ENCODE results near the gene CAMK1D.

CAMK1D gene

DNA sequence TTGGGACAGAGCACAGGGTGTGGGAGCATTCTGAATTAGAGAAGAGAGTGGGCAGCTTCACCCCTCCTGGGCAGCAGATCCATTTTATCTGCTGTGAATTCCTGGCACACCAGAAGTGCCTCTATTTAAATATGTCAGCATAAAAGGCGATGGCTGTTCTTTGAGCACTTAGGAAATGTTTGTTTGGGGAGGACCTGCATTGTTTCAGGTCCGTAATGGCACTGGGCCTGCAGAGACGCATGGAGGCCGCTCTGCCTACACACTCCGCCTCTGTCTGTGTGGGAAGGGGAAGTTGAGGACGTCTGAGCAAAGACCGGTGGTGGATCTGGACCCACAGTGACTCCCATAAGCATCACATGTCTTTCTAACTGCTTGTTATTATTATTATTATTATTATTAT is 253.2 kb downstream of the CAMK1D start:
- DNase-seq = no peak

DNA sequence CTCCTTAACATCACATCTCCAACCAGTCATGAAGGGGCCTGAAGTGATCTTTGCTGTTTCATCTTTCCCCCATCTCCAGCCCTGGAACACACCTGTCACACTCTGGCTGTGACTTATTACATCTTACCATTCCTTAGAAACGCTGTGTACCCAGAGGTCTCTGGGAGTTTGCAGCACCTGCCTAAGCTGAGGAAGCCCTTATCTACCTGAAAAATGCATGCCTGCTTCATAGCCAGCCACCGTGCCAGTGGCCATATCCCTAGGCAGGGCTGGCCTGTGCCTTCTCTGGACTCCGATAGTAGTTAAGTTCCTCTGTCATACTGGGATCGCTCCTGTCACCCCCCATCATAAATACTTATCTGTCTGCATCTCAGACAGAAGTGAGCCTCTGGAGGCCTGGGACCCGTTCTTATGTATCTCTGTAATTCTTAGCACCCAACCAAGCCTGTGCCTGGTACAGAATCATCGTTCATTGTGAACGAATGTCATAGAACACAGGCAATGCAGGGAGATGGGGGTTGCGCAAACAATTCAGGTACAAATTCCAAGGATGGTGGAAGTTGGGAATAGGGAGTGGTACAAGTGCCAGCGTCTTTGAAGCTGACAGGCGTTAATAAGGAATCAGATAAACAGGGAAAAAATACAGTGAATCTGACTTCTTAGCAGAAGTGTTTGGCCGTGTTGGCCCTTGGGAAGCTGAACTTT is 254.6 kb downstream of the CAMK1D start:
- no peak for DNase-seq

GRCh38 chr10:12605580-12606405 is 256.4 kb downstream of the CAMK1D start:
- DNase-seq = peak; percentile 90

DNA sequence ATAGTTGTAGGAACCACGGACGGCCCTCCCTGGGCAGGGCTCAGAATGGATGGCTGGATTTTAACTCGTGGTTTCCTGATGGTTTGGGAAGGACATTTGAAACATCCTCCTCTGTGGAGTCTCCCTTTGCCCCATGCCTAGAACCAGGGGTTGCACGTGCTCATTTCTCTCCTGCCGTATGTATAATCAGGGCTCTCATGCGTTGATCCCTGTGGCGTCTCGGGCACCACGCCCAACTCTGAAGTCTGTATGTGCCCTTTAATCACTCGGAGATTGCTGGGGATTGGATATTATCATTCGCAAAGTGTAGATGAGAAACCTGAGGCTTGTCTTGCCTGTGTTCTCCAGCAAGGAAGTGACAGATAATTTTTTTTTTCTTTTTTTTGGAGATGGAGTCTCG is 257.1 kb downstream of the CAMK1D start:
- DNase-seq = no peak

GRCh38 chr10:12608761-12609160 is 259.4 kb downstream of the CAMK1D start:
- no peak for DNase-seq

DNA sequence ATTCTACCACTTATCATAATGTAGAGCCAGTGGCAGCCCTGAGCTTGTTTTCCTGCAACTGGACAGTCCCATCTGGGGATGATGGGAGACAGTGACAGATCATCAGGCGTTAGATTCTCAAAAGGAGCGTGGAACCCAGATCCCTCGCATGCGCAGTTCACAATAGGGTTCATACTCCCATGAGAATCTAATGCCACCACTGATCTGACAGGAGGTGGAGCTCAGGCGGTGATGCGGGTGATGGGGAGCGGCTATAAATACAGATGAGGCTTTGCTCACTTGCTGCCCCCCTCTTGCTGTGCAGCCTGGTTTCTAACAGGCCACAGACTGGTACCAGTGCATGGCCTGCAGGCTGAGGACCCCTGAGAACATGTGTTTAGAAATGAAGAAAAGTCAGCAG is 260.1 kb downstream of the CAMK1D start:
- DNase-seq = no peak

GRCh38 chr10:12613136-12613535 is 263.8 kb downstream of the CAMK1D start:
- no peak for DNase-seq

- no peak for DNase-seq
Observed at GRCh38 chr10:12614177-12614995, 265.0 kb downstream of the CAMK1D start.

DNA sequence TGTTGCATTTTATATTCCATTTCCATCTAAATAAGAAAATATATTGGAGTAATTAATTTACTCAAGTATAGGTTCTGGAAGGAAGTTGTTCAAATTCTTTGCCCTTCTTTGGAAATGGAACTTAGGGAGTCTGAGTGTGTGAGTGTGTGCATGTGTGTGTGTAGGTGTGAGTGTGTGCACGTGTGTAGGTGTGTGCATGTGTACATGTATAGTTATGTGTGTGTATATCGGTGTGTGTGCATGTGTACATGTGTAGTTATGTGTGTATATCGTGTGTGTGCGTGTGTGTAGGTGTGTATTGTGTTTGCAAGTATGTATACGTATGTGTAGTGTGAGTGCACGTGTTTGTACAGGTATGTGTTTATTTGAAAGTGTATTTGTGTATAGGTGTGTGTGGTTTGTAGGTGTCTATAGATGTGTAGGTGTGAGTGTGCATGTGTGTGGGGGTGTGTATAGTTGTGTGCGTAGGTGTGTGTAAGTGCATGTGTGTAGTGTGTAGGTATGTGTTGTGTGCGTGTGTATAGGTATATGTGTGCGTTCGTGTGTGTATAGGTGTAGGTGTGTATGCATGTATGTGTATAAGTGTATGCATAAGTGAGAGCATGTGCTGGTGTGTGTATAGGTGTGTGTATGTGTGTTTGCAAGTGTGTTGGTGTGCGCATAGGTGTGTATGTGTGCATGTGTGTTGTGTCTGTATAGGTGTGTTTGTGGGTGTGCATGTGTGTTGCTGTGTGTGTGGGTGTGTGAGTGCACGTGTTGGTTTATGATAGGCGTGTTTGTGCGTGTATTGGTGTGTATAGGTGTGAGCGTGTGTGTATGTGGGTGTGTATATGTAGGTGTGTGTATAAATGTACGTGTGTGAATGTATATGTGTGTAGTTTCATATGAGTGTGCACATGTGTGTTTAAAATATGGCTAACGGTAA is 266.2 kb downstream of the CAMK1D start:
- DNase-seq = no peak

DNA sequence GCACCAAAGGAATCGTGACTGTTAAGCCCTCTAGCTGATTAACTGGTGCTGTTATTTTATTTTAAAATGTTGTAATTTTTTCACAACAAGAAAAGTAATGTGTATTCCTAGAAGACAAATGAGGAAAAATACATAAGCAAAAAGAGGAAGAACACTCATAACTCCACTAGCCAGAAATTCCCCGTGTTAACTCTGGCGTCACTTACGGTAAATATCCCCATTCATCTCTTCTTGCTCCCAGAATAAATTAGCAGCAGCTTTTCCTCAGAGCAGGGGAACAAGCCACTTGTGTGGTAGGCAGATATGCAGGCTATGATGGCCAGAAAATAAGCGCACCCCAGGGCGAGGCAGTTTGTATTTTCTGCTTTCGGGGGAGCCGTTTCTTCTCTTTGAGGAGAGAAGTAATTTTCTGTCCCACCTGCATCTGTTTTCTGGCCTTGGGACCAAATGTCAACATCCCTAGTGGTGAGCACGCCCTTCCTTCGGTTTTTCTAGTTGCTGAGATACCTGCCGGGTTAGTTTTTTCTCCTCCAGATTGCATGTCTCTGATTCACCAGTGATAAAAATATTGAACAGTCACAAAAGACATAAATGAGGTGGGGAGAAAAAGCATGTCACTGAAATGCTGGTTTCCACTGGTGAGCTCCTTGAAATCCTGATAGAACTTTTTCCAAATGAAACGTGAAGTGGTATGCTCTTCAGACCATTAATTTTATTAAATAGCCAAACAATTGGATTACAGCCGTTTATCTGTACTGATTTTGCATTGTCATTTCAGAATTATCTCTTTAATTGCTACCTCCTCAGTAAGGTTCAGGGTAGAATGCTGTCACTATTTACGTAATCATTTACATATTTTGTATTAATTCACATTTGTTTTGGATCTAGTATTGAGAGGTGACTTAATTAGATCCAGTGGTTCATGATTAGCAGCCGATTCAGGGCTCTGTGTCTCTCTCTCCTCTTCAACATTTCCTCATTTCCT is 268.1 kb downstream of the CAMK1D start:
- peak; percentile 93 for DNase-seq

GRCh38 chr10:12622016-12622415 is 272.7 kb downstream of the CAMK1D start:
- DNase-seq = no peak

DNA sequence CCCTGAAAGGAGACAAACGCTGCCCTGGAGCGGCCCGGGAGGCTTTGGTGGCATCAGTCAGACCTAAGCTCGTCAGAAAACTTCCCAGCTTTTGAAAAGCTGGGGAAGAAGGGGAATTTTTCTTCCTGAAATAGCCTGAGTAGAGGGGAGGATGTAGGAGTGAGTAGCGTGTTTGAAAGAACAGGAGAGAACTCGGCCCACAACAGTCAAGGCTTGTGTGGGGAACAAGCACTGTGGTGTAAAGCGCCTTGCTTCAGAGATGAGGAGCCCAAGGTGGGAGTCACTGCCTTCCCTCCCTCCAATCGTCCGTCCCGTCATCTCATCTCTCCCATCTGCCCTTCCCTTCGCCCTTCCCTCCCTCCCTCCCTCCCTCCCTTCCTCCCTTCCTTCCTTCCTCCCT is 273.3 kb downstream of the CAMK1D start:
- no peak for DNase-seq

- DNase-seq = no peak
Observed at GRCh38 chr10:12625393-12626023, 276.2 kb downstream of the CAMK1D start.

- DNase-seq = no peak
Observed at GRCh38 chr10:12628153-12628552, 278.8 kb downstream of the CAMK1D start.

GRCh38 chr10:12628964-12629766 is 279.8 kb downstream of the CAMK1D start:
- no peak for DNase-seq

DNA sequence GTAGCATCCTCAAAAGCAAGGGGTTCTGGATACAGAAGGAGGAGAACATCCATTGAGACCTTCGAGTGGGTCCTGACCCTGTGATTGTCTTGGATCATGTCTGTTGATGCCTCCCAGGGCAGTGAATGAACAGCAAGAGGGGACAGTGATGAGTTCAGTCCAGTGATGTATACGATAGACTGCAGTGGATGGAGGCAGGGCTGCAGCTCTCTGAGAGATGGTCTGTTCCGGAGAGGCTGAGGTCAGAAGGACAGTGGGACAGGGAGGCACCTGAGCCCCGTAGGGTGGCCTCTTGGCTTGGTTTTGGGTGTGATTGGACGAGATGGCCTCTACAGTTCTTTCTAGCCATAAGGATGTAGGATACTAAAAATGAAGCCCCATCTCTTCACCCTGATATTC is 280.4 kb downstream of the CAMK1D start:
- DNase-seq = no peak

- DNase-seq = no peak
Observed at GRCh38 chr10:12631216-12631615, 281.9 kb downstream of the CAMK1D start.

DNA sequence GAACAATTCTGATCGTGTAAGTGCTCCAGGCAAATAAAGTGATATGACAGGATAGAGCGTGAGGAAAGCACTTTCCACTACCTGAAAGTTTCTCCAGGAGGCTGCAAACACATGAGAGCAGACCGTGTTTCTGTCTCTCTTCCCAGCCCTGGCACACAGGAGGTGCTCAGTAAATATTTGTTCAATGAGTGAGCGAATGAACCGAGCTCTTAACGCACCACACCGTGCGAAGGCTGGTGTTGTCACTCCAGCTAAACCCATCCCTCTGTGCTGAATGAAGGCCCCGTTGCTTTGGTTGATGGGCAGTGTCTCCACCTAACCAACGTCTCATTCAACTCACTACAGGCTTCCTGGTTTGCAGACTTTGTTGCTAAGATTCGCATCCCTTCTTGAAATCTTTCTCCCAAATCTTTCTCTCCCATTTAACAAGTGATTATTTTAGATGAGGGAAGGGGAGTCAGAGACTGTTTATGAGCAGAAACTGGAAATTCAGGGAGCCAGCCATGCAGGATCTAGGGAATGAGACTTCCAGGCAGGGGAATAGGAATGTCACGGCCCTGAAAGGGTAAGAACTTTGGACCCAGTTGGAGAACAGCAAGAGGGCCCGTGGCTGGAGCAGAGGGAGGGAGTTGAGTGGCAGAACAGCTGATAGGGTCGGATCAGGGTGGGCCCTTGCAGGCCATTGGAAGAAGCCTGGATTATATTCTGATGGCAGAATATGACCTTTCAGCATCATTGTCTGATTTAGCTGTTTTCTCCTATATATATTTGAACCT is 282.6 kb downstream of the CAMK1D start:
- DNase-seq = no peak
